GM10266 (cell line): ENCODE results near the gene ITPK1.

Experiments
- DNase-seq: peaks from one replicate; pipeline ENCODE4 v3.0.0; 2012; ENCODE audit errors: extremely low spot score
- TF ChIP-seq, protein P1 (sequence below): IDR thresholded peaks from 2 replicates; pipeline ENCODE4 v1.5.1; 2012; ENCODE audit warnings: mild to moderate bottlenecking, low read depth; ENCODE audit not compliant: control insufficient read depth, insufficient read depth; ENCODE audit errors: missing control alignments

The ITPK1 gene

DNA sequence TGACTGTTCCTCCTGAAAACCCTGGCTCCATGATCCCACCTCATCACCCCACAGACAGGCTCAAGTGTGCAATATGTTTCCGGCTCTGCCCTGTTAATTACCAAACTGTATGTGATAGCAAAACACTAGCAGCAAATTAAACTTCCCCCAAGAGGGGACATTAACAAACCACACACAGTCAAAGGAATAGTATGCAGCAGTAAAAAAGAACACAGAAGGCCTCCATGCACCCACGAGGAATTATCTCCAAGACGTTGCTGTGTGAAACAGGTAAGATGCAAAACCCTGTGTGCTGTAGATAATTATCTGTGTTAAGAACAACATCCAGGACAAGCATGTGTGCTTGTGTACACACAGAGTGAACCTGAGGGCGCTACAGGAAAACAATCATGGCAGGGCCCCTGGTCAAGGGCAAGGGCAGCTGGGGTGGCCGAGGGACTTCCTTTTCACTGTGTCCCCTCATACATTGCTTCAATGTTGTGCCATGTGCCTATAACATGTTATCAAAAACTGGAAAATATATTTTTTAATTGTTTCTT, 35.8 kb downstream of the ITPK1 start:
- DNase-seq = no peak
- TF ChIP-seq, protein P1, sequence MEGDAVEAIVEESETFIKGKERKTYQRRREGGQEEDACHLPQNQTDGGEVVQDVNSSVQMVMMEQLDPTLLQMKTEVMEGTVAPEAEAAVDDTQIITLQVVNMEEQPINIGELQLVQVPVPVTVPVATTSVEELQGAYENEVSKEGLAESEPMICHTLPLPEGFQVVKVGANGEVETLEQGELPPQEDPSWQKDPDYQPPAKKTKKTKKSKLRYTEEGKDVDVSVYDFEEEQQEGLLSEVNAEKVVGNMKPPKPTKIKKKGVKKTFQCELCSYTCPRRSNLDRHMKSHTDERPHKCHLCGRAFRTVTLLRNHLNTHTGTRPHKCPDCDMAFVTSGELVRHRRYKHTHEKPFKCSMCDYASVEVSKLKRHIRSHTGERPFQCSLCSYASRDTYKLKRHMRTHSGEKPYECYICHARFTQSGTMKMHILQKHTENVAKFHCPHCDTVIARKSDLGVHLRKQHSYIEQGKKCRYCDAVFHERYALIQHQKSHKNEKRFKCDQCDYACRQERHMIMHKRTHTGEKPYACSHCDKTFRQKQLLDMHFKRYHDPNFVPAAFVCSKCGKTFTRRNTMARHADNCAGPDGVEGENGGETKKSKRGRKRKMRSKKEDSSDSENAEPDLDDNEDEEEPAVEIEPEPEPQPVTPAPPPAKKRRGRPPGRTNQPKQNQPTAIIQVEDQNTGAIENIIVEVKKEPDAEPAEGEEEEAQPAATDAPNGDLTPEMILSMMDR = no peak

DNA sequence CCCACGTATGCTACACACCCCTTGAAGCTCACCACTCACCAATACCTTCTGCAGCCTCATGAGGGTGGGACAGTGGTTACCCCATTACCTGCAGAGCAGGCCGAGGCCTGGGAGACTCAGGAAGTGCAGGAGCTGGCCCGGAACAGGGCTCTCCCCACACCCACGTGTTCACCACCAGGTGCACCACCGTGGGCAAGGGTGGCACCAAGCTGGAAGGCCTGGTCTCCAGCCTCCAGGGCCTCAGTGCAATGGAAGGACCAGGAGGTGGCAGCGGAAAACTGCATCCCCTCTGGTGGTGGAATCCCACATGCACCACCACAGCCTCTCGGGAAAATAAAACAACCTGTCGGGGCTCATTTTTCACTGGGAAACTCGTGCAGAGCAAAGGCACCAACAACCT, 36.4 kb downstream of the ITPK1 start:
- TF ChIP-seq, protein P1 = no peak
- DNase-seq = no peak

DNA sequence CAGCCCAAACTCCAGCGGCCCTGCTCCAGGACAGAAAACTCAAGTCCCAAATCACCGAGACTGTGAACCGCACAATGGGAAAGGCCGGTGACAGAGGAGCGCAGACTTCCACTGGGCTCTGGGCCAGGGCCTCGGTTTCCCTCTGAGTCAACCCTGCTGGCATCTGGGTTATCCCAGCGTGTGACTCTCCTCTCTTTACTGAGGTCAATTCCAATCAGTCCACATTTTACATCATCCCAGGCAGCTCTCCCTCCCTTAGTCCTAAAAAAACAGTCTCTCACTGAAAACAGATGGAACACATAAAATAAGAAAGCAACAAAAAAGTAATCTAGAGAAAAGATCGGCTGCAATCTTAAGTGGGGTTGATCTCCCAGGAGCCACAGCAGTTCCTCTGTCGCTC, 36.9 kb downstream of the ITPK1 start:
- TF ChIP-seq, protein P1 = no peak
- no peak for DNase-seq

DNA sequence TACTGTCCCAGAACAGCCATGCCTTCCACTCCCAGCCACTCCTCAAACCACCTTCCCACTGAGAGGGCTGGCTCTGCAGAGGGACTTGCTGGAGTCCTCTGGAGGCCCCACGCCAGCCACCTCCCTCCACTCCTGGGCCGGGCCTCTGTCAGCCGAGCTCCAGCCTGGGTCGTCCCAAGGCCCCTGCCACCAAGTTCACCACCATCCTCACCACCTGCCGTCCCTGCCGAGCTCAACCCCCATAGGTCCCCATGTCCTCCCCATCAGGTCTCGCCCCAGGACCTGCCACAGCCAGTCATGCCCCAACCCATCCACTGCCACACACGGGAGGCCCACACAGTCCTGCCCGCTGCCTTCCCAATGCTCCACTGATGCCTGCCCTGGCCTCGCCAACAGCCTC, 39.0 kb downstream of the ITPK1 start:
- TF ChIP-seq, protein P1 = no peak
- no peak for DNase-seq

DNA sequence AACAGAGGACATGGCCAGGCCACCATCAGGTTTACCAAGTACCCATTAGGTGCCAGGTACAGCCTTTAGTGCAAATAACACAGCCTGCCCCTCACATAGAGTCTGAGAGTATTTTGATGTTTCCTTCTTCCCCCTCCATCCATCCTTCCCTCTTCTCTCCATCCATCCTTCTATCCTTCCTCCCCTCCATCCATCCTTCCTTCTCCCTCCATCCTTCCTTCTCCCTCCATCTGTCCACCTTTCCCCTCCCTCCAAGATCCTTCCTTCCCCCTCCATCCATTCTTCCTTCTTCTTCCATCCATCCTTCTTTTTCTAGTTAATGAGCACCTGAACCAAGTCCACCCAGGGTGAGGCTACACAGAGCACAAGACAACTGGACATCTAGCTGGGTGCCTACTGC, 39.8 kb downstream of the ITPK1 start:
- TF ChIP-seq, protein P1 = no peak
- DNase-seq = no peak

DNA sequence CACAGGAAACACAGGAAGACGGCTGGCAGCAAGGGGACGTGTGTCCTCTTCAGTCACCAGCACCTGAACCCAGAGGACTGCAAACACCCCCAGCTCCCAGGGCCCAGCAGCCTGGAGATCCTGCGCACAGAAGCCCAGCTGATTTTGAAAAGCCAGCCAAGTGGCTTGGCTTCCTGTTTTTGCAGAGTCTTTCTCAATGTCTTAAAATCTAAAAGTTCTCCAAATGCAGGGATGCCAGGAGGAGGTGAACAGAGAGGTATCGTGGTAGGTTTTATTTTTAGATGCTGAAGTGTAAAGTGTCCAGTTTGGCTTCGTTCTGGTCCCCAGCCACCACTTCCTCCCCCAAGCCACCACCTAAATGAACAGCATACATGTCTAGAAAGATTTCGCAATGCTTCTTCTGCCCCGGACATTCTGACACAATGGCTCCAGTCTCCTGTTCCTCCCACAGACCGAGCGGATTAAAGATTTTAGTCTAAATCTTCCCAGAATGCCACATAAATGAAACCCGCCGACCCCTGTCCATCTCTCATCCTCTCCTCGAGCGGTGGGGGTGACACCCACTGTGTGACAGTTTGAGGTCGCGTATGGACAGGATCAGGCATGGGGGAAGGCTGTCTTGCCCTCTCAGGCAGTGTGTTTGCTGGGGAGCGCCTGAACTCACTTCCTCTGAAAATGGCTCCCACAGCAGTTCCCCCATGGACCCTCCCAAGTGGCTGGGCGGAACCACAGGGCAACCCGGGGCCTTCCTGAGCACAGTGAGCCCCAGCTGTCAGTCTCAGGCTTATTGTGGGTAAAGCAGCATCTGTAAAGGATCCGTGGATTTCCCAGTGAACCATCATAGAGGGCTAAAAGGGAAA, 41.6 kb downstream of the ITPK1 start:
- DNase-seq = no peak
- TF ChIP-seq, protein P1 = no peak

DNA sequence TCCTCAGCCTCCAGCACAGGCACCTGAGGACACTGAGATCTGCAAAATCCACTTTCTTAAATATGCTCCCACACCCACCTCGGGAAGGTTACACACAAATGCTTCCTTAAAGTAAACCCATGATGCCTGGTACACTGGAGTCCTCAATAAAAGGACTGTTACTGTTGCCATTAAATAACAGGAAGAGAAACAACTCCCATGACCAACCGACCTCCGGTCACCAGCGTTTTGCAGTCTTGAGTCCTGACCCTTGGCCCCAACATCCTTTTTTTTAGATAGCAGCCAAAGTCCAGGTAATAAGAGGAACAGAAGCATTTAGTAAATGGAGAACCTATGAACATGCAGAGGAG, 42.4 kb downstream of the ITPK1 start:
- no peak for DNase-seq
- TF ChIP-seq, protein P1 = no peak
